HL-60 (cell line): Measurements from ENCODE around the gene ABCC1.
A peak's percentile ranks its signal among the peaks of the same experiment; 100 is the strongest.

ENCODE experiments used
- POLR2AphosphoS5 ChIP-seq: IDR thresholded peaks from 2 replicates; pipeline ENCODE4 v1.6.1; 2012; ENCODE audit warnings: low read depth
- SPI1 ChIP-seq: IDR thresholded peaks from 2 replicates; pipeline ENCODE4 v1.6.1; 2012; ENCODE audit warnings: low read depth, mild to moderate bottlenecking, borderline replicate concordance
- TF ChIP-seq, protein P1 (sequence below): IDR thresholded peaks from one replicate; pipeline ENCODE4 v1.5.1; 2011; ENCODE audit warnings: low read length, control low read depth, inconsistent platforms; ENCODE audit not compliant: insufficient read depth
- TF ChIP-seq, protein P2 (sequence below): IDR thresholded peaks from 2 replicates; pipeline ENCODE4 v1.6.1; 2012; ENCODE audit warnings: low read depth; ENCODE audit not compliant: insufficient replicate concordance

DNA sequence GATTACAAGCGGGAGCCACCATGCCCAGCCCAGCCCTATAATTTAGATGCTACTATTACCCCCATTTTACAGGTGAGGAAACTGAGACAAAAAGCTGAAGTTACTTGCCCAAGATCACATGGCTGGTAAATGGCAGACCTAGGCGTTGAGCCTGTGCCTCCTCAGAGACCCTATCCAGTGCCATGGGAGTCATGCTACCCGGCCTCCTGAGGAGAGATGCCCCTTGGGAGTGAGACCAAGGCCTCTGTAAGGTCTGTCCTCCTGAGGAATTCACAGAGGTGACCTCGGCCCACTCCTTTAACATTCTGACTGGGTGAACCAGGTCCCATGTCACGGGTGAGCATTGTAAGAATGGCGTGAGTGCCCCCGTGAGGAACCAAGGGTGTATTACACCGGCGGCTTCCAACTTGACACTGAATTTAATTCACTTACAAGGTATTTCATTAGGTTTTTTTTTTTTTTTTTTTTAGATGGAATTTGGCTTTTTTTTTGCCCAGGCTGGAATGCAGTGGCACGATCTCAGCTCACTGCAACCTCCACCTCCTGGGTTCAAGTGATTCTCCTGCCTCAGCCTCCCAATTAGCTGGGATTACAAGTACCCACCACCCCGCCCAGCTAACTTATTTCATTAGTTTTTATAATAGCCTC, 178.2 kb downstream of the ABCC1 start:
- TF ChIP-seq, protein P1, sequence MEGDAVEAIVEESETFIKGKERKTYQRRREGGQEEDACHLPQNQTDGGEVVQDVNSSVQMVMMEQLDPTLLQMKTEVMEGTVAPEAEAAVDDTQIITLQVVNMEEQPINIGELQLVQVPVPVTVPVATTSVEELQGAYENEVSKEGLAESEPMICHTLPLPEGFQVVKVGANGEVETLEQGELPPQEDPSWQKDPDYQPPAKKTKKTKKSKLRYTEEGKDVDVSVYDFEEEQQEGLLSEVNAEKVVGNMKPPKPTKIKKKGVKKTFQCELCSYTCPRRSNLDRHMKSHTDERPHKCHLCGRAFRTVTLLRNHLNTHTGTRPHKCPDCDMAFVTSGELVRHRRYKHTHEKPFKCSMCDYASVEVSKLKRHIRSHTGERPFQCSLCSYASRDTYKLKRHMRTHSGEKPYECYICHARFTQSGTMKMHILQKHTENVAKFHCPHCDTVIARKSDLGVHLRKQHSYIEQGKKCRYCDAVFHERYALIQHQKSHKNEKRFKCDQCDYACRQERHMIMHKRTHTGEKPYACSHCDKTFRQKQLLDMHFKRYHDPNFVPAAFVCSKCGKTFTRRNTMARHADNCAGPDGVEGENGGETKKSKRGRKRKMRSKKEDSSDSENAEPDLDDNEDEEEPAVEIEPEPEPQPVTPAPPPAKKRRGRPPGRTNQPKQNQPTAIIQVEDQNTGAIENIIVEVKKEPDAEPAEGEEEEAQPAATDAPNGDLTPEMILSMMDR: peak; percentile 83
- TF ChIP-seq POLR2AphosphoS5: no peak
- TF ChIP-seq, protein P2, sequence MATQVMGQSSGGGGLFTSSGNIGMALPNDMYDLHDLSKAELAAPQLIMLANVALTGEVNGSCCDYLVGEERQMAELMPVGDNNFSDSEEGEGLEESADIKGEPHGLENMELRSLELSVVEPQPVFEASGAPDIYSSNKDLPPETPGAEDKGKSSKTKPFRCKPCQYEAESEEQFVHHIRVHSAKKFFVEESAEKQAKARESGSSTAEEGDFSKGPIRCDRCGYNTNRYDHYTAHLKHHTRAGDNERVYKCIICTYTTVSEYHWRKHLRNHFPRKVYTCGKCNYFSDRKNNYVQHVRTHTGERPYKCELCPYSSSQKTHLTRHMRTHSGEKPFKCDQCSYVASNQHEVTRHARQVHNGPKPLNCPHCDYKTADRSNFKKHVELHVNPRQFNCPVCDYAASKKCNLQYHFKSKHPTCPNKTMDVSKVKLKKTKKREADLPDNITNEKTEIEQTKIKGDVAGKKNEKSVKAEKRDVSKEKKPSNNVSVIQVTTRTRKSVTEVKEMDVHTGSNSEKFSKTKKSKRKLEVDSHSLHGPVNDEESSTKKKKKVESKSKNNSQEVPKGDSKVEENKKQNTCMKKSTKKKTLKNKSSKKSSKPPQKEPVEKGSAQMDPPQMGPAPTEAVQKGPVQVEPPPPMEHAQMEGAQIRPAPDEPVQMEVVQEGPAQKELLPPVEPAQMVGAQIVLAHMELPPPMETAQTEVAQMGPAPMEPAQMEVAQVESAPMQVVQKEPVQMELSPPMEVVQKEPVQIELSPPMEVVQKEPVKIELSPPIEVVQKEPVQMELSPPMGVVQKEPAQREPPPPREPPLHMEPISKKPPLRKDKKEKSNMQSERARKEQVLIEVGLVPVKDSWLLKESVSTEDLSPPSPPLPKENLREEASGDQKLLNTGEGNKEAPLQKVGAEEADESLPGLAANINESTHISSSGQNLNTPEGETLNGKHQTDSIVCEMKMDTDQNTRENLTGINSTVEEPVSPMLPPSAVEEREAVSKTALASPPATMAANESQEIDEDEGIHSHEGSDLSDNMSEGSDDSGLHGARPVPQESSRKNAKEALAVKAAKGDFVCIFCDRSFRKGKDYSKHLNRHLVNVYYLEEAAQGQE: no peak
- TF ChIP-seq SPI1: no peak
